Stimulated activated CD8-positive, alpha-beta memory T cell treated with anti-CD3 and anti-CD28 coated beads, Interleukin-2, amount 100 ng/mL, for 48 hours (primary cell): ENCODE measurements around the gene CHD5.
"Not testable (repeated sequence)": the region's sequence is repeated elsewhere in the genome, so short reads cannot be mapped to it uniquely, and the experiment has no call there.

Experiments used
- DNase-seq, 2 donors: peaks; one replicate each; pipeline ENCODE4 v3.0.0-alpha.2; 2020; ENCODE audit warnings: low read depth in 2 of 2

CHD5 gene

DNA sequence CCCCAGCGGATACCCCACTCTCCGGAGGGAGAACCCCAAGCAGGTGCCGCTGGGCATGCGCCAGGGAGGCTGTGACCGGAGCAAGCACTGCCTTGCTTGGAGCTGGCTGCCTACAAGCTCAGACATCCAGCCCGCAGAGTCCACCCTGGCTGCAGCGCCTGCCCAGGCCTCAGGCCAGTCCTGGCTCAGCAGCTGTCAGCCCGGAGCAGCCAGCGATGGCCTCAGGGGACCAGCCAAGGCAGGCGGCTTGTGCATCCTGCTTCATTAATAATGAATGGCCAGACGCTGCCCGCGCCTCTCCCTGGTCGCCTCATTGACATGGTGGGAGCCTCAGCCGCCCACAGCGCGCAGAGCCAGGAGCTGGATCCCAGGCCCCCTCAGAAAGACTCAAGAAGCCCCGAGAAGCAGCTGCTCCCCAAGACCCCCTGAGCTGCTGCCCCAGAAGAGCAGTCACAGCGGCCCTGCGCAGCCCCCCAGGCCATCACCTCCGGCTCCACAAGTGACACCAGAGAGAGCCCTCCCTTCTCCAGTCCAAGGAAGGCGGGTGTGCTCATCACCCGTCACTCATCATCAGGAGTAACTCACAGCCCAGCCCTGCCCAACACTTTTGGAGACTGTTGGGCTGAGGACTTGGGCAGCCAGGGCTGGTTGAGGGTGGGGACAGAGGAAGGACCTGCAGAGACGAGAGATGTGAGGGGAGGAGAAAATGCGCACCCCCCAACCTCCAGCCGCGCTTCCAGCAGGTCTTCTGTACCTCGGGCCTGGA is 114.8 kb downstream of the CHD5 start:
- no peak for DNase-seq

DNA sequence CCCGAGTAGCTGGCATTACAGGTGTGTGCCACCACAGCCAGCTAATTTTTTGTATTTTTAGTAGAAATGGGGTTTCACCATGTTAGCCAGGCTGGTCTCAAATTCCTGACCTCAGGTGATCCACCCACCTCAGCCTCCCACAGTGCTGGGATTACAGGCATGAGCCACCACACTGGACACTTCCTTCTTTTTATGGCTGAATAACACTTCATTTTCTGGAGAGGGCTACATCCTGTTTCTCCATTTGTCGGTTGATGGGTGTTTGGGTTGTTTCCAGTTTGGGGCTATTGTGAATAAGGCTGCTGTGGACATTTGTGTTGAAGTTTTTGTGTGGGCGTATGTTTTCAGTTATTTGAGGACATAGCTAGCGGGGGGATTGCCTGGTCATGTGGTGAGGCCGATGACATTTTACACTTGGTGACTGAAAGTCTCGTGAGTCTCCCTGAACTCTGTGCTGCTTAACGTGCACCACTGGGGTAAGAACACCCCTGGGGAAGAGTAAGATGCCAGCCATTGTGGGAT is 116.5 kb downstream of the CHD5 start:
- not testable (repeated sequence) for DNase-seq

DNA sequence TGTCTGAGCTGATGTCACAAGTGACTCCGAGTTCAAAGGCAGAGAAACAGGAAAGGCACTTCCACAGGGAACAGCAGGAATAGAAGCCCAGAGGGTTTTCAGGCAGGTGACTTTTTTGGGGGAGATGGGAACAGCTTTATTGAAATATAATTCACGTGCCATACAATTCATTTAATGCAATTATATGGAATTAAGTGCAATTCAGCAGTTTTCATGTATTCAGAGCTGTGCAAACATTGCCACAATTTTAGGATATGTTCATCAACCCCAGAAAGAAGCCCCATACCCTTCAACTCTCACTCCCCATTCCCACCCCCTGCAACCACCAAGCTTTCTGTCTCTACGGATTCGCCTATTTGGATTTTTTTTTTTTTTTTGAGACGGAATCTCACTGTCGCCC is 117.5 kb downstream of the CHD5 start:
- DNase-seq, result no peak

DNA sequence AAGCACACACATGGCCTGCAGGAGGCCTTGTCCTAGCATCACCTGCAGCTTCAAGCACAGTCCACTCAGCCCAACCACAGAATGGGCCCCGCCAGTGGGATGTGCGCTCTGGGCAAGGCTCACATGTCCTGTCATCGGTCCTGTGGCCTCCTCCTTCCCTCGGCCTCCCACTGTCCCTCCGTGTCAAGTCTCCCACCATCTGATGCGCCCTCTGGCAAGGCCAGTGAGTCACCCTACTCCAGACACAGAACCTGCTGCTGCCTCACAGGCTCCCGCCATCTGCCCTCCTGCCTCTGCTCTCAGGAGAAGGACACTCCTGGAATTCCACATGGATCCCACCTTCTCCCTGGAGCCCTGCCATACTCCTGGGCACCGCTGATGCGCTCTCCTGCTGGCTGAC is 120.3 kb downstream of the CHD5 start:
- DNase-seq, result no peak

DNA sequence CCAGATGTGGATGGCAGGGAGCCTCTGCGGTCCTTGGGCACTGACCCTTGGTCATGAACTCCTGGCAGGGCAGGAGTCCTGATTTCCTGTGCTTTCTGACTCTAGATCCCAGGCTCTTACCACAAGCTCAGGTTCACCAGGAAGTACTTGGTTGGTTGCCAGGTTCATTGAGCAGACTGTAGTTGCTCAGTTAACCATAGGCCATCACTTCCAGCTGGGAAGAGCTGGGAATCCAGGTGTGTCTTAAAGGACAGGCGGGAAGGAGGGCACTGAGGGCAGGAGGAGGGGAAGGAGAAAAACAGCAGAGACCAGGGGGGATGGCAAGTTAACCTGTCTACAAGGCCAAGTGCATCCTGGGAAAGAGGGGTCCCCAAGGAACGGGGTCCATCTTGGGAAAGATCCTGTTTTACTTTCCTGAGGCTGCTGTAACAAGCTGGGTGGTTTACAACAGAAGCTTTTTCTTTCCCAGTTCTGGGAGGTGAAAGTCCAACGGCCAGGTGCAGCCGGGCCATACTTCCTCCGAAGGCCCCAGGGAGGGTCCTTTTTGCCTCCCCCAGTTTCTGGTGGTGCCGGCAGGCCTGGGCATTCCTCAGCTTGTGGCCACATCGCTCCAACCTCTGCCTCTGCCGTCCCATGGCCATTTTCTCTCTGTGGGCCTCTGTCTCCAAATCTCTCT is 122.8 kb downstream of the CHD5 start:
- DNase-seq, result no peak

DNA sequence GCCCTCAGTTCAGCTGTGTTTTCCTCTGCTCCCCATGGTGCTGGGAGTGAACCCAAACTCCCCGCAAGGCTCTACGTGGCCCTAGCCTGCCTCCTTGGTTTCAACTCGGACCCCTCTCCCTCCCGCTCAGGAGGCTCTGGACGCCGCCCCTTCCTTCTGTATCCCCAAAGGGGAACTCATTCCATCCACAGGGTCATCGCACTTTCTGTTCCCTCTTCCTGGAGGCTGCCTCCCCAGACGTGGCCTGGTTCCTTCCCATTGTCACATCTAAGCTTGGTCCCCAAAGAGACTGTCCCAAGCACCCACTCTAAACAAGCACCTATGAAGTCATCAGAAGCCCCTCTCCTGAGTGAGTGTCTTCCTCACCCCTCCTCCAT is 123.6 kb downstream of the CHD5 start:
- DNase-seq, result no peak

DNA sequence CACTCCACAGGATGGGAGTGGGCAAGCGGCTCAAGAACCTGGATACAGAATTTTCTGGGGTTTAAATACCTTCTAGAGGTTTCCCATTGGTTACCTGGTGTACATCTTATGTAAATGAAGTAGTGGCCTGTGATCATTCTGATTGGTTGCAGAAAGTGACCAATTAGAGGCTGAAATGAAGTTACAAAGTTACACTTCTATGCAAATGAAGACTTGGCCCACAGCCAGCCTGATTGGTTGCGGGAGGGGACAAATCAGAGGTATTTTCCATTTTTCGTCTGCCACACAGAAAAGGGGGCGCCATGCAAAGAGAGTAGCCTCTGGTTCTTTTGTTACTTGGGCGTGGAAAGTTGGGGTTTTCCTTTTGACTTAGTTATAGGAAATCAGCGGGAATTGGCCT is 125.5 kb downstream of the CHD5 start:
- no peak for DNase-seq

DNA sequence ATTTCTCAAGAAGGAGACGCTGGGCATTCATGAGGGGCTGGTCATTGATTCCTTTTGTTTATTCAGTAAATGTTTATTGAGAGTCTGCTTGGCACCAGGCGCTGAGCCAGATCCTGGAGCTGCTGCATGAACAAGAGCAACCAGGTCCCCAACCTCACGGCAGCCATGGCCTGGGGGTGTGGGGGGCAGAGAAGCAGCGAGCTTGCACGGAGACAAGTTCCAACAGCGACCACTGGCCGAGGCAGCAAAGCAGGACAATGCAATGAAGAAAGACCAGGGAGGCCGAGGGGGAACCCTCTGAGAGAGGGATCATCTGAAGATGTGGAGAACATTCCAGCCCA is 126.9 kb downstream of the CHD5 start:
- no peak for DNase-seq

DNA sequence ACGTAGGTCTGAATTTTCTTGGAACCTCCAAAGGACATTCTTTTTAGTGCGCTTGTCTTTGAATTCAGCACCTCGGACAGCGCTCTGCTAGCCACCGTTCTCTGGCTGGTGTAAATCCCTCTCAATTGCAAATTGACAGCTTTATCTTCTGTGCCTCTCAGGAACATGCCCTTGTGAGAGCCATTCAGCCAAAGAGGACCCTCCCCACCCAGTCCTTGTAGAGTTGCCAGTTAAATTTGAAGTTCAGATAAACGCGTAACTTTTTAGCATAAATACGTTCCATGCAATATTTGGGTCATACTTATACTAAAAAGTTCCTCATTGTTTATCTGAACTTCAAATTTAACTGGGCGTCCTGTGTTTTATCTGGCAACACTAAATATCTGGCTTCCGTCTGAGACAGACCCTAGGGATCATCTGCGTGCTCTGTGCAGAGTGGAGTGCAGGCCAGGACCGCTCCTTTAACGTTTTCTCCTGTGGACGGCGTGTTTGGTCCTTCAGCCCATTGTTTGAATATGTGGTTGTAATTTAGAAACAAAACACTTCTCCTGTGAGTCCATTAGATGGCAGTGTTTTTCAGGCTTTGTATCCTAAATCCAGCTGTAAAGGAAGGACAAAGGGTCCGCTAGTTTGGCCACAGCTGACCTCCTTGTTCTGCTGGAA is 127.4 kb downstream of the CHD5 start:
- DNase-seq, result no peak
